ENCODE data around the gene NLN. TPM values are rescaled to one million over a fixed set of nuclear protein-coding genes. Genes with fewer than 3 reads are reported as not detected.
"Not testable (repeated sequence)": the region's sequence is repeated elsewhere in the genome, so short reads cannot be mapped to it uniquely, and the experiment has no call there.

The NLN gene
- 47.8 and 64.6 TPM in 2 replicates for total RNA-seq (2014; rRNA removed; shearing (Covaris generic); ENCODE audit: low replicate concordance)

GRCh38 chr5:65721720-65722574 lies at the start of gene NLN, which contains the start of gene SGTB:
Gene NLN, plus strand, starts transcription at chr5:65722205. Its CDS starts 169 bp downstream, at chr5:65722374.
Gene SGTB, minus strand, starts transcription at chr5:65722109. Its CDS starts 1,302 bp downstream, at chr5:65720807.
- peaks cover 41% of the 10 kb centered on the region for H3K36me3 ChIP-seq
- peak within 1 kb of the TSS; percentile 98 for H3K4me3 ChIP-seq
- no peaks in the 10 kb centered on the region for H3K9me3 ChIP-seq
- no peaks in the 10 kb centered on the region for H3K27me3 ChIP-seq
- DNase-seq = peak; percentile 85

GRCh38 chr5:65672796-65673195 lies 49.2 kb upstream of the NLN start:
- Histone ChIP-seq H3K27me3 (no peaks in the 10 kb centered on the region), H3K9me3 (no peaks in the 10 kb centered on the region), H3K36me3 (peaks cover 24% of the 10 kb centered on the region), H3K4me3 (no peak overlapping the region)
- no peak for DNase-seq

- Histone ChIP-seq H3K9me3 (no peaks in the 10 kb centered on the region), H3K4me3 (no peak overlapping the region), H3K27me3 (no peaks in the 10 kb centered on the region), H3K36me3 (peaks cover 28% of the 10 kb centered on the region)
- DNase-seq = no peak
Measured at GRCh38 chr5:65674749-65675148, 47.3 kb upstream of the NLN start.

GRCh38 chr5:65676056-65676455 lies 45.9 kb upstream of the NLN start:
- H3K9me3 ChIP-seq, H3K27me3 ChIP-seq, H3K4me3 ChIP-seq, DNase-seq: not testable (repeated sequence)
- H3K36me3 ChIP-seq = peaks cover 32% of the 10 kb centered on the region

- Histone ChIP-seq H3K36me3 (peaks cover 44% of the 10 kb centered on the region), H3K27me3 (no peaks in the 10 kb centered on the region), H3K9me3 (no peaks in the 10 kb centered on the region), H3K4me3 (no peak overlapping the region)
- no peak for DNase-seq
Measured at GRCh38 chr5:65682148-65682547, 39.9 kb upstream of the NLN start.

- DNase-seq = no peak
- Histone ChIP-seq H3K36me3 (peaks cover 23% of the 10 kb centered on the region), H3K4me3 (no peak overlapping the region), H3K27me3 (no peaks in the 10 kb centered on the region), H3K9me3 (no peaks in the 10 kb centered on the region)
Measured at GRCh38 chr5:65693121-65693520, 28.9 kb upstream of the NLN start.

- Histone ChIP-seq H3K9me3 (no peaks in the 10 kb centered on the region), H3K36me3 (peaks cover 24% of the 10 kb centered on the region), H3K27me3 (no peaks in the 10 kb centered on the region), H3K4me3 (no peak overlapping the region)
- no peak for DNase-seq
Measured at GRCh38 chr5:65695162-65695755, 26.7 kb upstream of the NLN start.

GRCh38 chr5:65695896-65696295 lies 26.1 kb upstream of the NLN start:
- no peak for DNase-seq
- H3K4me3 ChIP-seq = no peak overlapping the region
- peaks cover 18% of the 10 kb centered on the region for H3K36me3 ChIP-seq
- no peaks in the 10 kb centered on the region for H3K27me3 ChIP-seq
- no peaks in the 10 kb centered on the region for H3K9me3 ChIP-seq

GRCh38 chr5:65696892-65697291 lies 25.1 kb upstream of the NLN start:
- Histone ChIP-seq H3K36me3 (peaks cover 17% of the 10 kb centered on the region), H3K9me3 (no peaks in the 10 kb centered on the region), H3K4me3 (no peak overlapping the region), H3K27me3 (no peaks in the 10 kb centered on the region)
- no peak for DNase-seq

GRCh38 chr5:65699338-65699737 lies 22.7 kb upstream of the NLN start:
- no peak overlapping the region for H3K4me3 ChIP-seq
- H3K9me3 ChIP-seq = no peaks in the 10 kb centered on the region
- no peaks in the 10 kb centered on the region for H3K27me3 ChIP-seq
- DNase-seq = no peak
- H3K36me3 ChIP-seq = peaks cover 28% of the 10 kb centered on the region

- Histone ChIP-seq H3K9me3 (no peaks in the 10 kb centered on the region), H3K27me3 (no peaks in the 10 kb centered on the region), H3K36me3 (peaks cover 22% of the 10 kb centered on the region), H3K4me3 (no peak overlapping the region)
- no peak for DNase-seq
Measured at GRCh38 chr5:65702036-65702435, 20.0 kb upstream of the NLN start.

GRCh38 chr5:65704621-65705239 lies 17.3 kb upstream of the NLN start:
- peaks cover 29% of the 10 kb centered on the region for H3K36me3 ChIP-seq
- H3K27me3 ChIP-seq = no peaks in the 10 kb centered on the region
- no peaks in the 10 kb centered on the region for H3K9me3 ChIP-seq
- no peak for DNase-seq
- H3K4me3 ChIP-seq = no peak overlapping the region

- DNase-seq = no peak
- Histone ChIP-seq H3K27me3 (no peaks in the 10 kb centered on the region), H3K36me3 (peaks cover 41% of the 10 kb centered on the region), H3K9me3 (no peaks in the 10 kb centered on the region), H3K4me3 (no peak overlapping the region)
Measured at GRCh38 chr5:65707663-65708062, 14.3 kb upstream of the NLN start.

GRCh38 chr5:65708145-65708544 lies 13.9 kb upstream of the NLN start:
- Histone ChIP-seq H3K9me3 (no peaks in the 10 kb centered on the region), H3K36me3 (peaks cover 36% of the 10 kb centered on the region), H3K27me3 (no peaks in the 10 kb centered on the region), H3K4me3 (no peak overlapping the region)
- no peak for DNase-seq

GRCh38 chr5:65718576-65719310 lies 3.3 kb upstream of the NLN start:
- Histone ChIP-seq H3K36me3 (peaks cover 54% of the 10 kb centered on the region), H3K27me3 (no peaks in the 10 kb centered on the region), H3K4me3 (no peak overlapping the region), H3K9me3 (no peaks in the 10 kb centered on the region)
- no peak for DNase-seq

GRCh38 chr5:65721050-65721719 lies 820 bp upstream of the NLN start:
- H3K27me3 ChIP-seq = no peaks in the 10 kb centered on the region

More at GRCh38 chr5:65721050-65721719, 820 bp upstream of the NLN start:
- Histone ChIP-seq H3K9me3 (no peaks in the 10 kb centered on the region), H3K36me3 (peaks cover 42% of the 10 kb centered on the region), H3K4me3 (peak overlapping the region; percentile 98)
- DNase-seq = peak; percentile 82

Measured in MG63 (cell line).